ENCODE data around the gene SHISA6.

The SHISA6 gene

DNA sequence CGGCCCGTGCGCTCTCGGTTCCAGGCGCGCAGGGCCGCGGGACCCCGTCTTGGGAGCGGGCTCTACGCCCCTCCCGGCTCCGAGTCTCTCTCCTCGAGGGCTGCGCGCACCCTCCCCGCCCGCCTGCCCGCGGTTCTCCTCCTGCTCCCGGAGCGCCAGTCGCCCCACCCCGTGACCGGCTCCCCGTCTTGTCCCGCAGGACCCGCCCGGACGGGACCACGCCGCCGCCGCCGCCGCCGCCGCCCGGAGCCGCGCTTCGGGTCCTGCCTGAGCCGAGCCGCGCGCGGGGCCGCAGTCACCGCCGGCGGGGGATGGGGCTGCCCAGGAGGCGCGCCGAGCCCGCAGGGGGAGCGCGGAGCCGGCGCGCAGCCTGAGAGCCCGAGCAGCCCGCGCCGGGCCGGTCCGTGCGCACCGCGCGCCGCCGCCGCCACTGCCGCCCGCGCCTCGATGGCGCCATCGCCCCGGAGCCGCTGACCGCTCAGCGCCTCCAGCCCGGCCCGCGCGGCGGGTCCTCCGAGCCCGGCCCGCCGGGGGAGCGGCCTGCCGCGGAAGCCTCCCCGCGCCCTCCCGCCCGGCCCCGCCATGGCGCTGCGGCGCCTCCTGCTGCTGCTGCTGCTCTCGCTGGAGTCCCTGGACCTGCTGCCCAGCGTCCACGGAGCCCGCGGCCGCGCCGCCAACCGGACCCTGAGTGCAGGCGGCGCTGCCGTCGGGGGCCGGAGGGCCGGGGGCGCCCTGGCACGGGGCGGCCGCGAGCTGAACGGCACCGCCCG is at the start of gene SHISA6:
TSS of gene SHISA6 (plus strand) at position 373 of the 770 bp plus-strand sequence.
- no peak for DNase-seq (ENCODE audit: low read depth in 3 of 3, low spot score in 1 of 3)

- DNase-seq (ENCODE audit: low read depth in 3 of 3, low spot score in 1 of 3): no peak
These were observed 45.2 kb upstream of the SHISA6 start for GRCh38 chr17:11195801-11196200.

- DNase-seq (ENCODE audit: low read depth in 3 of 3, low spot score in 1 of 3): no peak
These were observed 36.0 kb upstream of the SHISA6 start for GRCh38 chr17:11204991-11205390.

DNA sequence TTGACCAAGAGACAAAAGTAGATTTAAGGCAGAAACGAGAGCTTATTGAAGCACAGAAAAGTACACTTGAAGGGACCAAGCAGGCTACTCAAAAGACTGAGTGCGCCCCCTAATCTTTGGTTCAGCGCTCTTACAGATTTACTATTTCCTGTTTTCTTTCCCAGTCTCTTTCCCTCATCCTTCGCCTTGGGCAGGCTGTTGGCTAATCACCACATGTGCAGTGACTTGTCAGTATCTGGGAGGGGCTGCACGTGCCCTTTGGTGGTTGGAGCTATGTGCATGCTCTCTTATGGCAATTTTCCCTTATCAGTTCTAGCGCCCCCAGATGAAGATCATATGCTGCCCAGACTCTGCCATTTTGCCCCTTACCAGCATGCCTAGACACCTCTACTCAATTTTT is 35.4 kb upstream of the SHISA6 start:
- no peak for DNase-seq (ENCODE audit: low read depth in 3 of 3, low spot score in 1 of 3)

DNA sequence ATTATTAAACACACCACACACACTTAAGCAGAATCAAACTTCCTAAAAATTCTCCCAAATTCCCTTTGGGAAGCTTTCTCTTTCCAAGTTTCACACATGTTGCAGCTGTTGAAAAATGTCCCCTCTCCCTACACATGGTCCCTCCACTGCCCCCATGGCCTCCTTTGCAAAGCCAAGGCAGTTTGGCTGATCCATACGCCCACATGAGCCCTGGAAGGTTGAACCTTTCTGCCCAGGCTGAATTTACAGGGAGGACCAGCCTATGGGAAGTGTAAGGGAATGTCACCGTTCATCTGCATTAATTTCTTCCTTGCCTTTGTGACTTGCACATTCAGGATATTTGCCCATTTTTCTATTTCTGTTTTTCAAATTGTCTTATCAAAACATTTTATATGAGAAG is 31.1 kb upstream of the SHISA6 start:
- DNase-seq (ENCODE audit: low read depth in 3 of 3, low spot score in 1 of 3): no peak

- no peak for DNase-seq (ENCODE audit: low read depth in 3 of 3, low spot score in 1 of 3)
These were observed 28.2 kb upstream of the SHISA6 start for GRCh38 chr17:11212792-11213191.

- DNase-seq (ENCODE audit: low read depth in 3 of 3, low spot score in 1 of 3): no peak
These were observed 24.0 kb upstream of the SHISA6 start for GRCh38 chr17:11216976-11217375.

- no peak for DNase-seq (ENCODE audit: low read depth in 3 of 3, low spot score in 1 of 3)
These were observed 19.8 kb upstream of the SHISA6 start for GRCh38 chr17:11221196-11221595.

DNA sequence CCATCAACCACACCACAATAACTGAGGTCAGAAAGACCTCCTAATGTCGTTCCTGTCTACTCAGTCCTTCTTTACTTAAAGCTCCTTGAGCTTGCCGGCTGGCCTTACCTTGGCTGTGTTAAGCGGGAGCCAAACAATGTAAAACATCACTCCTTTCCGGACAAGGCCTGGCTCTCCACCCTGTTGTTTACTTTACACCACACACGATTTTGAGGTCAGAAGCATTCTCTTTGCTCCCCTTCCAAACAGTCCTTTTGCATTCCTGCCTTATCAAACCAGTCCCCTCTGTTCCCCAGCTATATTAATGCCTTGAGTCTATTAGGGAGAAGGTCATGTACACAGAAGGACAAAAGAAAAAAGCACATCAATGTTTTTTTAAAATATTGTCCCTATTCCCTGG is 19.3 kb upstream of the SHISA6 start:
- DNase-seq (ENCODE audit: low read depth in 3 of 3, low spot score in 1 of 3): no peak

GRCh38 chr17:11238705-11239104 is 2.3 kb upstream of the SHISA6 start:
- no peak for DNase-seq (ENCODE audit: low read depth in 3 of 3, low spot score in 1 of 3)

GRCh38 chr17:11239379-11239970 is 1.5 kb upstream of the SHISA6 start:
- DNase-seq (ENCODE audit: low read depth in 3 of 3, low spot score in 1 of 3): no peak

GRCh38 chr17:11240041-11240840 is 772 bp upstream of the SHISA6 start:
- no peak for DNase-seq (ENCODE audit: low read depth in 3 of 3, low spot score in 1 of 3)

GRCh38 chr17:11241611-11242226 is 706 bp downstream of the SHISA6 start:
- no peak for DNase-seq (ENCODE audit: low read depth in 3 of 3, low spot score in 1 of 3)

DNA sequence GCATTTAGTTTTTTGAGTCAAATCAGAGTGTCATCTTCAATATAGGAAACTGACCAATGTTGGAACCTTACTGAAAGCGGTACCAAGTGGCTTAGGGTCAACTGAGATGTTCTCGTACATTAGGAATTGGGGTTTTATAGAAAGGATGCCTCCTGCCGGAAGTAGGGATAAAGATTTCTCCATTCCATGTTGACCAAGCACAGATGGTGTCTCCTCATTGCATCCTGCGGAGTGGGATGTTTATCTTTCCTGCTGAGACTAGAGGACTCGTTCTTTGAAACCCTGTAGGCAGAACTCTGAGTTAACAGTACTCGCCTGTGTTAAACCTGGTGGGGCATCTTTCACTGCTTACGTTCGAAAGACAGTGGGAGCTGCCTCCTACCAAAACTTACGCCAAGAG is 1.4 kb downstream of the SHISA6 start:
- no peak for DNase-seq (ENCODE audit: low read depth in 3 of 3, low spot score in 1 of 3)

DNA sequence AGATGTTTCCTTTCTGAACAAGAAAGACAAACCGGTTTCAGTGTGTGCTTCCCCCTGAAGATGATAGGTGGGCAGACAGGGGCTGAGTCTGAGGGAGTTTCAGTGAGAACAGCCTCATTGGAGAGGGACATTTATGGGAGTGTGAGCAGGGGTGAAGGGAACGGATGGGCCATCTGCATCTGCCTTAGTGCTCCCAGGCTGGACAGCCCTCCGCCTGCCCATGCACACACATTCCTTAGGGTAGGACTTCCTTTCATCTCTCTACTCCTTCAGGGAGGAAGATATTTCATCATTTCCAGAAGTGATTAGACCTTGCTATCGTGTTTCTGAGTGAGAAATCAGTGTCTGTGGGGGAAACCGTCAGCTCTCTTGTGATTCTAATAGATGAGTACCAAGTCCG is 3.8 kb downstream of the SHISA6 start:
- DNase-seq (ENCODE audit: low read depth in 3 of 3, low spot score in 1 of 3): no peak

DNA sequence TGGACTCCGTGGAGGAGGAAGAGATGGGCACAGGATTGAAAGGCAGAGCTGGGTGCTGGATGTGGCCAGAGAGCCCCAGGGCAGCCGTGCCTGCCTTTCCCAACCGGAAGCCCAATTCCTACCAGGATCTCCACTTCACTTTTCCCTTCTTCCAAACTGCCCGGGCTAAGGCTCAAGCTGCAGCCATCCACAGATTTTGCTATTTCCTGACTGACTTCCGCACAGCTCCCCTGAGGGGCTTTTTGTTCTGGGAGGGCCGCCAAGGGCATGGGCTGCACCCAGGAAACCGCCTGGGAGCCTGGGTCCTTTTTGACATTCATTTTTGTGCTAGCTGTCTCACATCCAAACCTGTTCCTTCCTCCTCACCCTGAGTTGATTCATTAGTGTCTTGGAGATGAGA is 4.2 kb downstream of the SHISA6 start:
- no peak for DNase-seq (ENCODE audit: low read depth in 3 of 3, low spot score in 1 of 3)

DNA sequence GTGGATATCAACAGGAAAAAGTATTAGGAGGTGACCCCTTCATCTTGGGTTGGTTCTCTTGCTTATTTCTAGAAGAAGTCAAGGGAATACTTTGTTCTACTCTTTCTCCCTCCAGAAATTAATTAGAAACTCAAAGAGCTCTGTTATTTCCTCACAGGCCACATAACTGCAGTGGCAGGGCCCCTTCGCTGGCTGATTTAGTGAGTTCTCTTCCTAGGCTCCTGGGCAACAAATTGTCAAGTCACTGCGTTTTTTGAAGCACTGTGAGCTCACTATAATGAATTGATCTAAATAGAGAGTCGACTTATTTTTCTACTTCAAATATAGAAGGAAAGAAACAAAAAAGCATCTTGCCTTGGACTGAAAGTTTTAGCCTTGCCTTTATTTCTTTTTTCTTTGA is 4.8 kb downstream of the SHISA6 start:
- DNase-seq (ENCODE audit: low read depth in 3 of 3, low spot score in 1 of 3): no peak

DNA sequence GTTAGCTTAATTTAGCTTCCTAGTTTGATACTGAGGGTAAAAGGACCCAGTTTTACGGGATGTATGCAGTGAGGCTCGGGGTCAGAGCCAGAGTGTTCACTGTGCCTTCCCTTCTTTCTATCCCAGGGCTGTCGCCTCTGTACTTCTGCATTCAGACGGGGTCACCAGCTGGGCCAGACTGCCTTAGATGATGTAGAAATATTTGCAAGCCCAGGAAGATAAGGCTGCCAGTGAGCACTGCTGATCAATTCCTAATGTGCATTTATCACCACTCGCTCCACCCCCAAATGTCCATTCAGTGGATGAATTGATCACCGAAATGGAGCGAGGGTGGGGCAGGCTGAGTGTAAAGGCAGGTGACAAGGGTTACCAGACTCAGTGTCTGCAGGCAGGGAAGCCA is 9.1 kb downstream of the SHISA6 start:
- DNase-seq (ENCODE audit: low read depth in 3 of 3, low spot score in 1 of 3): no peak

DNA sequence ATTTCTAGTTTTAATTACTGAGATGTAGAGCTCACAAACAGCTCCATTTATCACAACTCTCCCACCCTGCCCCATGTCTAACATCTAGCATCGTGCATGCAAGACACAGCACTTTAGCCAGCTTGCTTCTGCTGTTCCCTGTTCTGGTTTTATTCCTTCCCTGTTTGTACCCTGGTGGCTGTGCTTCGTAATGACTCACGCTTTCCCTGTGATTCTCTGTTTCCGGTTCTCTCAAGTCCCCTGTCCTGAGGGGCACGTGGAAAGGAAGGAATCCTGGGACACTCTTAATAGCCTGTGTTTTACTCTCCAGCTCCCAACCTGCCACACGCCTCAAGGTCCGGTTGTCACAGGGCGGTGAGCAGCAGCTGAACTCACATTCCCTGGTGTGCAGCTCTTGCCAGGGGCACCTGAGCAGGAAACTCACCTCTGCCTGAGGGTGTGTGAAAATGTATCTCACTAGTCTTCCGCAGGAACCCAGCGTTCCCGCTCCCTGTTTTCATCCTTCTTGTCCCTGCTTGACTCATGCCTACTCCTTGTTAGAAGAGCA is 10.6 kb downstream of the SHISA6 start:
- no peak for DNase-seq (ENCODE audit: low read depth in 3 of 3, low spot score in 1 of 3)

- no peak for DNase-seq (ENCODE audit: low read depth in 3 of 3, low spot score in 1 of 3)
These were observed 11.1 kb downstream of the SHISA6 start for GRCh38 chr17:11252146-11252545.

DNA sequence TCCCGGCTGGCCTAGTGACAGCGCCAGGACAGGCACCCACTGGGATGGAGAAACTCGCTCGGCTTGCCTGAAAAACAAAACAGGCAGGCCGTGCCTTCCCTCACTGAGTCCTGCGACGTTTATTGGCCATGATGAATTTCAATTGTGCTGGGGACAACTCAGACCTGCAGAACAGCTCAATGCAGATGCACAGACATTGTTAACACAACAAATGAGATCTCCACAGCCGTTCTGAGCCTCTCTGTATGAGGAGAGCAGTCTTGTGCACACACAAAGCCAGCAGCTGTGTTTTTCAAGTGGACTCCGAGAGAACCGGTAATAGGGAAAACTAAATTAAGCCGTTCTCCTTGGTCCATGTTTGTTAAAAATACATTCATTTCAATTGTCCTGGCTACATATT is 15.9 kb downstream of the SHISA6 start:
- DNase-seq (ENCODE audit: low read depth in 3 of 3, low spot score in 1 of 3): no peak
